GM12801 (cell line): ENCODE data around the gene INCA1.

Experiments used
- CTCF ChIP-seq: IDR thresholded peaks from one replicate; pipeline ENCODE4 v1.5.1; 2011; ENCODE audit warnings: control low read depth; ENCODE audit not compliant: insufficient read length; ENCODE audit errors: extremely low read depth

INCA1 gene

GRCh38 chr17:4949321-4950074 lies 47.8 kb downstream of the INCA1 start:
- no peak for TF ChIP-seq CTCF

- TF ChIP-seq CTCF, result no peak
These were observed 48.4 kb downstream of the INCA1 start for GRCh38 chr17:4948931-4949320.

GRCh38 chr17:4948166-4948930 lies 49.0 kb downstream of the INCA1 start, which contains the start of gene PFN1:
Gene PFN1, minus strand, starts transcription at chr17:4948530. Its CDS starts 136 bp downstream, at chr17:4948394.
- no peak for TF ChIP-seq CTCF

GRCh38 chr17:4947411-4948165 lies 49.7 kb downstream of the INCA1 start:
- TF ChIP-seq CTCF, result no peak

- no peak for TF ChIP-seq CTCF
These were observed 50.3 kb downstream of the INCA1 start for GRCh38 chr17:4947010-4947410.

- no peak for TF ChIP-seq CTCF
These were observed 50.9 kb downstream of the INCA1 start for GRCh38 chr17:4946312-4946976.

- TF ChIP-seq CTCF, result no peak
These were observed 51.4 kb downstream of the INCA1 start for GRCh38 chr17:4945944-4946280.
